ENCODE data around the gene ERCC6.

The ERCC6 gene

DNA sequence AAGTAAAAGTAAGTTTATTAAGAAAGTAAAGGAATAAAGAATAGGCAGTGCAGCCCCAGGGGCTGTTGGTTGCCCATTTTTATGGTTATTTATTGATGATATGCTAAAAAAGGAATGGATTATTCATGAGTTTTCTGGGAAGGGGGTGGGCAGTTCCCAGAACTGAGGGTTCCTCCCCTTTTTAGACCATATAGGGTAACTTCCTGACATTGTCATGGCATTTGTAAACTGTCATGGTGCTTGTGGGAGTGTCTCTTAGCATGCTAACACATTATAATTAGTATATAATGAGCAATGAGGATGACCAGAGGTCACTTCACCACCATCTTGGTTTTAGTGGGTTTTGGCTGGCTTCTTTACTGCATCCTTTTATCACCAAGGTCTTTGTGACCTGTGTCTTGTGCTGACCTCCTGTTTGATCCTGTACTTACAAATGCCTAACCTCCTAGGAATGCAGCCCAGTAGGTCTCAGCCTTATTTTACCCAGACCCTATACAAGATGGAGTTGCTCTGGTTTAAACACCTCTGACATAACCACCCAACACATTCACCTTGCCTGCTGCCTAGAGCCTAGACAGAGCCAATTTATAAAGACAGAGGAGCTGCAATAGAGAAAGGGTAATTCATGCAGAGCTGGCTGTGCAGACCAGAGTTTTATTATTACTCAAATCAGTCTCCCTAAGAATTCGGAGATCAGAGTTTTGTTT, 10.9 kb upstream of the ERCC6 start:
- no peak for DNase-seq (ENCODE audit: low spot score)

DNA sequence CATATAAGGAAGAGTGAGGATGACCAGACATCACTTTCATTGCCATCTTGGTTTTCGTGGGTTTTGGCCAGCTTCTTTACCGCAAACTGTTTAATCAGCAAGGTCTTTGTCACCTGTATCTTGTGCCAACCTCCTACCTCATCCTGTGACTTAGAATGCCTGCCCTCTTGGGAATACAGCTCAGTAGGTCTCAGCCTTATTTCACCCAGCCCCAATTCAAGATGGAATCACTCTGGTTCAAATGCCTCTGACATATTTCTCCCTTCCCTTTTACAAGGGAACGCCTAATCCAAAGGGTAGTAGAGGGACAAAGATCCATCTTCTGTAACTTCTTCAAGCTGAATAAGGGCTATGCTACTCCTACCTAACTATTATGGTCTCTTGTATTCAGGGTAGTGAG, 4.7 kb upstream of the ERCC6 start:
- no peak for DNase-seq (ENCODE audit: low spot score)

DNA sequence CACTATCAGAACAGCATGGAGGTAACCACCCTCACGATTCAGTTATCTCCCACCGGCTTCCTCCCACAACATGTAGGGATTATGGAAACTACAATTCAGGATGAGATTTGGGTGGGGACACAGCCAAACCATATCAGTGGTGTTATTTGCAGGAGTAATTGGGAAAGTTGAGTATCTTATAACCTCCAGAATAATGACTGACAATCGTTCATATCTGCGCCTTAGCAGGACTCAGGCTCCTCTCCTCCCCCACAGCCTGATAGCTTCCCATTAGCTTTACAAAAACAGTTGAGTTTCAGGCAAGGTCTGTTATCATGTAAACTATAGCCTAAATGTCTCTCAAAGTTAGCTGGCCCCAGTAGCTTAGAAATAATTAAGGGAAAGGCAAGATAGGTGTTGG, 3.4 kb upstream of the ERCC6 start:
- DNase-seq (ENCODE audit: low spot score) = no peak

DNA sequence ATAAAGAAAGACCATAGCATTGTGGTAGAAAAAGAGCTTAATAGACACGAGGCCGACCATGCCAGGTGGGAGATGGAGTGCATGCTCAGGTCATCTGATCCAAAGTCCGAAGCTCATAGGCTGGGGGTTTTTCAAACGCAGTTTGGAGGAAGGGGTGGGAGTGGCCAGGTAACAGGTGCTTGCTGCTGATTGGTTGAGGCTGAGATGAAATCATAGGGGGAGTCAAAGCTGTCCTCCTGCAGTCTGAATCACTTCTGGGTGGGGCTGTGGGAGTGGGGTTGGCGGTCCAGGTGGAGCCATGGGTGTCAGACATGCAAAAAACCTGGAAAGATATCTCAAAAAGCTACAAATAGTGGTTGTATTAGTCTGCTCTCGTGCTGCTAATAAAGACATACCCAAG, 2.8 kb upstream of the ERCC6 start:
- no peak for DNase-seq (ENCODE audit: low spot score)

DNA sequence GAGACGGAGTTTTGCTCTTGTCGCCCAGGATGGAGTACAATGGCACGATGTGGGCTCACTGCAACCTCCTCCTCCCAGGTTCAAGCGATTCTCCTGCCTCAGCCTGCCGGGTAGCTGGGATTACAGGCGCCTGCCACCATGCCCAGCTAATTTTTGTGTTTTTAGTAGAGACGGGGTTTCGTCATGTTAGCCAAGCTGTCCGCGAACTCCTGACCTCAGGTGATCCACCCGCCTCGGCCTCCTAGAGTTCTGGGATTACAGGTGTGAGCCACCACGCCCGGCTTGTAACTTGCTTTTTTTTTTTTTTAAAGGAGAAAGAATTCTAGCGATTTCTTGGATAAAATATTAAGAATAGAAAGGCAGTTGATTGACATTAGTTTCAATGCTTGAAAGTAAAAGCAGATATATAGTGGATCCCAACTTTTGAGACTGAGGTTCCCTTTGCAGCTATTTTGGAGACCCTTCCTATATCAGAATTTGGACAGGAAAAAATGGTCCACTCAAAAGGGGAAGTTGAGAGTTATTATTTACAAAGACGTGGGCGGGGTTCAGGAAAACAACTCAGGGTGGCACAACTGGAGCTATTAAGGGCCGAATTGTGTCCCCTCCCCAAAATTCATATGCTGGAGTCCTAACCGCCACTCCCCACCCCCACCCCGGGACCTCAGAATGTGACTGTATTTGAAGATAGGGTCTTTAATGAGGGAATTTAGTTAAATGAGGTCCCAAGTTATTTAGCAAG, 1.3 kb upstream of the ERCC6 start:
- no peak for DNase-seq (ENCODE audit: low spot score)

DNA sequence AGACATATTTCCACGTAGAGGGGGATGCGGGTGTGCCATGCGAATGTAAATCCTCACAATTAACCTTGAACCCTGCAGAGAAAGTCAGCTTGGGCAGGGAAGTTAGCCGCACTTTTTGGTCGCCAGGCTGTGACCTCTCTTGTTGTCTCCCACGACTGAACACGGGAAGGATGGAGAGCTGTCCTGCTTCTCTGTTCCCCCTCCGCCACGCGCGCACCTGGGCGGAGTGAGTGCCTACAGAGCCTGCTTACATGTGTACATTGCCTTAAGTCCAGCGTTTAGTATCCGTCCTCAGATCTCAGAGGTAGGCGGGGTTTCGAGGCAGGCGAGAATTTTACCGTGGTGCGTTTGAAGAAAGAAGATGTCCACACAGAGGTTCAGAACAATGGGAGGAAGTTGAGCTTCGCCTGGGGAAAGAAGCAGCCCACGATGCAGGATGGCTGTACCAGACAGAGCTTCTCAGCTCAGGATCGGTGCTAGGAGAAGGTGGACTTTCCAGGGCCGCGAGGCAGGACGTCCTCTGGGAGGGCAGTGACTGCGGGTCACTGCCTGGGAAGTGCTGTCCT, 482 bp upstream of the ERCC6 start:
- peak; percentile 71 for DNase-seq (ENCODE audit: low spot score)

DNA sequence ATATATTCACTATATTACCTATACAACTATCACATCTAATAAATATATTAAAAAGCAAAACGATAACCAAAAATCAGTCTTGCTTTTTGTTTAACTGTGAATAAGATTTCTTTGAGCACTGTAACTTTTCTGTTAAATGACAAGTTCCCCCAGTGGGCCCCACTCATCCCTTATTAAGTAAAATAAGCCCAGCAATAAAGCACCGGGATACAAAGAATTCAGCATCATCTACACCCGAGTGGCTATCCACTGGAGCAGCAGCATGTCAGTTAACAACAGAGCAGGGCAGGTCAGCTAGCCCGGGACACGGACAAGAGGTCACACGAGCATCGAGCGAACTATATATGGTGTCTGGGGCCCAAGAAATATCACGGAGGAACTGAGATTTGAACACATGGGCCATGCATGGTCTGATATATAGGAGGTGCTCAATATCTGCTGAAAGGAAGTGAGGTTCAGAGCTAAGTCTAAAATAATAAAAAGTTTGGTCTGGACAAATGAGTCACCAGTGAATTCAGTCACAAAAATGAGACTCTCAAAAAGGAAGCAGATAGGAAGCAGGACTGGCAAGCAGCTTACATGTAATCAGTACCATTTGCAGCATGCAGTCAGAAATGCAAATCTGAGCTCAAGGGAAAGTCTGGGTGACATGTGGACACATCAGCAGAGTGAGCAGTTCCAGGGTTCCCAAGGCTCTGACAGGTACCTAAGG, 4.1 kb downstream of the ERCC6 start:
- DNase-seq (ENCODE audit: low spot score) = no peak

DNA sequence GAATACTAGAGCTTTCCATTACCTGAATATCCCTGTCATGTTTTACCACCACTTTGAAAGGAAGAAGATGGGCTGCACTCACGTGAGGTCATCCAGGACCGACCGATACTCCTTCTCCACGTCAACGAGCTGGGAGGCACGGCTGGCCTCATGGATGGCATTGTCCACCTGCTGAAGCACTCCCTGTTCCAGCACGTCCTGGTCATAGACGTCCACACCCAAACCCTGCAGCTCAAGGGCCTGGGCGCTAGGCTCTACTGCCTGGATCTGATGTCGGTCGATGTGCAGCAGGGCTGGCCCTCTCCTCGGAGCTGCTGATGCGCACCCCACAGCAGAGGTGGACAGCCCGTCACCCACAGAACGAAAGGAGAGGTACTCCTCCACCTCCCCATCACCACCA, 6.5 kb downstream of the ERCC6 start:
- DNase-seq (ENCODE audit: low spot score) = no peak

DNA sequence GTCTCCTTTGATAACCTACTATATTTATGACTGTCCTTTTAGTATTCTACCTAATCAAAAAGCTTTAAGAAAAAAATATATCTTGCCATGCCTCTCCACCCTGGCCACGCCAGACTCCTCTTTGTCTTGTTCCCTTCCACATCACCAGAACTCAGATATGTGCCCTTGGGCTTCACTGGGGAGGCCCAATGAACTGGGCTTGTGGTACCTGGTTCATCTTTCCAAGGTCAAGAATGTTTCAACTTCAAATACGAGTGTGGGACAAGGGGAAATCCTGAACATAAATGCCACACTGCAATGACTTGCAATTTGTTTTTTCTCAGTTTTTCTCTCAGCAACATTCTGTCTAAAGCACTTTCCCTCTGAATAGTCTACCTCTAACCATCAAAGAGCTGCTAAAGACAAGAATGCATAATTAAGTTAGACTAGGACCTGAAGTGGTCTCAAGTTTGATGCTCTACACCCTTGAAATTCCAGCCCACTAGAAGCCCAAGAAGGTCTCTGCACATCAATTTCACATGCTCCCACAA, 9.9 kb downstream of the ERCC6 start:
- no peak for DNase-seq (ENCODE audit: low spot score)

DNA sequence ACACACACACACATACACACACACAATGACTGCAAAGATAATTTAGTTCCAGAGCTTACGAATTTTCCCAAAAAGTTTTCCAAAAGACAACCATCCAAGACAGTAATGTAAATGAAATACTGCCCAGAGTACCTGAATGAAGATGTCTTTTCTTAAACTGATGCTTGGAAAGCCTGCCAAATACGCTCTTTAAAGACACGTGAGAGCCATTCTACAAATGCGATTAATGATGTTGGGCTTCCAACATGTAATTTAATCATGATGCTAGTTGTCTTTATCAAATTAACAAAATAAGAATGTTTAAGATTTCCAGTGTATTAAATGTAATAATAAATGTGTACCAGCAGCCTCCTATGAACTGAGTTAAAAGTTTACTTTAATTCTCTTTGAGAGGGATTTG, 11.1 kb downstream of the ERCC6 start:
- no peak for DNase-seq (ENCODE audit: low spot score)

DNA sequence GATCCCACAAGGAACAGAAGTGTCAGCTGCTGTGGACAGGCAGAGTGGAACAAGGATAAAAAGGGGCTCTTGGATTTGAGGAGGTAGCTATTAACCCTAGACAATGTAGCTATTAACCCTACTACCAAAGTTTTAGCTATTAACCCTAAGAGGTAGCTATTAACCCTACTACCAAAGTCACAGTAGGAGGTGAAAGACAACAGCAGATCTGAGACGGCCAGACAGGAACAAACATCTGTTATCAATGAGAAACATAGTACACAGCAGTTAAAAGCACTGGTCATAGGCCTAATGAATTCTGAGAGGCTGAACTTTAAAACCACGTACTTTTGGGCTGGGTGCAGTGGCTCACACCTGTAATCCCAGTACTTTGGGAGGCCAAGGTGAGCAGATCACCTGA, 11.9 kb downstream of the ERCC6 start:
- DNase-seq (ENCODE audit: low spot score) = no peak

DNA sequence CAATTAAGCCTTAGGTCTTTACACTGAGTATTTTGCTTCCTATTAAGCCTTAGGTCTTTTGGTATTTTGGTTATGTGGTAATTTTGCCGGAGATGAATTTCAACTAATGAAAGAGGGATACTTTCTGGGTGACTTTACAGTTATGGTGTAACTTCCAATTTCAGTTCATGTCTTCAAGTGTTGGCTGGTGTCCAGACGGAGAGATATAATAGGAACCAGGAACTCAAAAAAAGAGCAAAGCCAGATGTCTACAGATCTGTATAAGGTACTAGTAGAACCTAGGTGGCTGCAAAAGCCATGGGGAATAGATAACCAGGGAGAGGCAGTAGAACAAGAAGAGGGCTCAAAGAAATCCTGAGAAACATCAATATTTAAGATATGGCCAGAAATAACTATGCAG, 12.3 kb downstream of the ERCC6 start:
- DNase-seq (ENCODE audit: low spot score) = no peak

DNA sequence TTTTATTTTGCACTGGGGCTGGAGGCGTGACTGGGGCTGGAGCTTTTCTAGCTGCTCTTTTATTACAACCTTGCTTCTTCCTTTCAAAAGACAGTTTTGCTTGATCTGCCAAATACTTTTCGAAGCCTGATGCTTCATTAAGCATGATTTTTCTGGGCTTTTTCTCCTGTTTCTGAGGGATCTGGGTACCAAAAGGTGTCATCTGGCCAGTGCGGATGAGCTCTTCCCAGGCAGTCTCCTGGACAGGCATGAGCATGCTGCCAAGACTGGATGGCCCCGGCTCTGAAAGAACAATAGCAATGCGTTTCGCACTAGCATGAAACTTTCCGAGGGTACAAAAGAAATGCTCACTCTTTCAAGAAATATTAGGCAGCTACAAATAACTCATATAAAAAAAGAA, 14.4 kb downstream of the ERCC6 start:
- DNase-seq (ENCODE audit: low spot score) = no peak

DNA sequence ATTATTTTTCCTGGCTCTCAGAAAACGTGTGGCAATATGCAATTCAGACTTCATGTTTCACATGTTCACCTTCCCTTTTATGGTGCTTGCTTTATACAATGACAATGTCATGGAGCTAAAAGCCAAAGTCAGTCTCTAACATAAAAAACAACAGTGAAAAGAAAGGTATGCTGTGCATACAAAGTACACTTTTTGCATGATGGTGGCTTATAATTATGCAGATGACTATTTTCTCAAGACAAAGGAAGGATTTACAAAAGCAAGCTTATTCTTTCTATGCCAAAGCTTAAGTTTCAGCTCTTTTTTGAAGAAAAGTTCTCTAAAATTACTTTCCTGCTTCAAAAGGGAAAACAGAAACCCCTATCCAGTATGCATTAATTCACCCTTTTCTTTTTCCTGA, 15.6 kb downstream of the ERCC6 start:
- DNase-seq (ENCODE audit: low spot score) = no peak

DNA sequence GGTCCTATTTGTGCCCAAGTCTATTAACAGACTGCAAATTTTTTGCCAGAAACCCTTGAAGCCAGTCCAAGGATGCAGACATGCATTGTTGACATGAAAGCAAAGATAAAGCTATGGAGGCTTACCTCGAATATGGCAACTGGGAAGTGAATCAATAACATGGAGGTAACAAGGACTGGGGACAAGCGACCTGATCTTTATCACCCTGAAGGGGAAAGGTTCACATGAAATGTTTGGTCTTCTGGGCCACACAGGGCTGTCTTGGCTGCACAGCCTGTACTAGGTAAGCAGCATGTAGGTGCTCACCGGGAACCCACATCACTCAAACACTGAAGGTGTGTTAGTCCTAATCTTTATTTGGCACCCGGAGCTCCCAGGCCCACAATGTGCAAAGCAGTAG, 17.9 kb downstream of the ERCC6 start:
- DNase-seq (ENCODE audit: low spot score) = no peak

DNA sequence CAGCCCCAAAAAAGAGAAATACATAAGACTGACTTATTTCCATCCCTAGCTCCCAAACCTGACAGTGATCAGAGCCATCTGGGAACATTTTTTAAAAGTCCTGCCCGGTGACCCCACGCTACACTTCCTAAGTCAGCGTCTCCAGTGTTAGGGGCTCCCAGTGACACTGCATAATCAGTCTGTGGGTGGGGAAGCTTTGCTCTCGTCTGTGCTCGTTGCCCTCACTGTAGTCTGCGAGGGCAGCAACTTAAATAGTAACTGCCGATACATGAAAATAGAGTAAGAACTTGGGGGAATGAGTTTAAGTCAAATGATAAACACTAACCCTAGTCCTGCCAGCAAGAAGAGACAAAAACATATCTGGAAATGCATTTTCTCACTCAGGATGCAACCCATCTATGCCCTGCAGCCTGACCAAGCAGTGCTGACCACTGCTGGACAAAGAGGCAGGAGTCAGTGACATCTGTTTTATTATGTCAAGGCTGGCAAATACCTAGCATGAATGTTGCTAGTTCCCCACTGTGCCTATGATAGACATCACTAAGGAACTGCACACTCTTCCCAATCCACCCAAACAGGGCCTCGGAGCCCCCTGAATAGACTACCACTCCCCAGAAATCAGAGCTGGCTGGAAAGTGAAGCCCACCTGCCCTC, 18.7 kb downstream of the ERCC6 start:
- no peak for DNase-seq (ENCODE audit: low spot score)

DNA sequence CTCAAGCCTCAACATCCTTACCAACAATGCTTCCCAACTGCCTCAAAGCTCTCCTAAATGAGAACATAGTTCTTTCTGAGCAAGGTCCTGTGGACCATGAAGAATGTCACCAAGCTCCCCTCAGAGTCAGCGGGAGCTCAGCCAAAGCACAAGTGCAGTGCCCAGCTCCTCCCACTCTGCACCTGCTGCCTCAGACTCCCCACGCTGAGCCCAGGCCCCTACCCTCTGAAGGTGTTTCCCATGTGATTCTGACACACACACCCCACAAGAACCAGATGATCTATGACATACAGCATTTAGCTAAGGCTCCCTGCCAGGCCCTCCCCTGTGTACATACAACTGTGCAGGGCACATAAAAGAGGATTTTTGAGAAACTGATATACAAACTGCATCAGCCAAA, 19.2 kb downstream of the ERCC6 start:
- DNase-seq (ENCODE audit: low spot score) = no peak

DNA sequence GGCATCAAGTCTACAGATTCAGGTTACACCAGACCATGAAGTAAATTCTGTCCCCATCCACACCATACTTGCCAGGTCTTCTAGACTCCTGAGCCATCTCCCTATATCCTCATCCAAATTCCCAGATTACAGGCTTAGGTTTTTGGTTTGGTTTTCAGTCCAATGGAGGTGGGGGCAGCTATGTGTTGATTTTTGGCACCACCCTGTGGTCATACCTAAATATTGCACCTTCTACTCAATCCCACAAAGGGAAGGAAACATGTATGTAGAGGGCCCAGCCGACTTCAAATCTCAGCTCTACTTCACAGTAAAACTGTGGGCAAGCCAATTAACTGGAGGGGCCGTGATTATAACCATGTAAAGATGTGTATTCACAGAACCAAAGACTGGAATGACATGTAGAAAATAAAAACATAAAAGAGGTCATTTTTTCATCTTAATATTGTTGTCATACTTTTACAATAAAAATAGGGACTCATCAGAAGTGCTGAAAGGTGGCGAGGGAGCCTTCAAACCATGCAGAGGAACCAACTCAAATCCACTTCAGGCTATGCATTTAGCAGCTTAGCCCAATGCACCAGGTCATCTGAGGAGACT, 19.8 kb downstream of the ERCC6 start:
- DNase-seq (ENCODE audit: low spot score) = peak; percentile 57

DNA sequence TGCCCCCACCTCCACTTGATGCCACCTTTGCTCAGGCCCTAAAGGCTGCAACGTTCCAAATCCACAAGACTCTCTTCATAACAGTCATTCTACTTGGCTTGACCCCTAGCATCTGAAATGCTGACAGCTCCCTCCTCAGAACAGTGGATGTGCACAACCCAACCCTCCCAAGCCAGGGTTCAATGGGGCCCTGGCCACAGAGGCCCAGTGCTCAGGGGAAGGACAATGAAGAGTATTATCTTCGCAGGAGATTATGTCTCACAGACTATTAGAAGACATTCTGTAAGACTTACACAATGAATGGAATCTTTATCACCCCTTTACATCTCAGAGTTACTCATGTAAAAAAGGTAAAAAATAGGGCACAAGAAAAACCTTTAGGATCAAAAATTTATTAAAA, 20.4 kb downstream of the ERCC6 start:
- no peak for DNase-seq (ENCODE audit: low spot score)

DNA sequence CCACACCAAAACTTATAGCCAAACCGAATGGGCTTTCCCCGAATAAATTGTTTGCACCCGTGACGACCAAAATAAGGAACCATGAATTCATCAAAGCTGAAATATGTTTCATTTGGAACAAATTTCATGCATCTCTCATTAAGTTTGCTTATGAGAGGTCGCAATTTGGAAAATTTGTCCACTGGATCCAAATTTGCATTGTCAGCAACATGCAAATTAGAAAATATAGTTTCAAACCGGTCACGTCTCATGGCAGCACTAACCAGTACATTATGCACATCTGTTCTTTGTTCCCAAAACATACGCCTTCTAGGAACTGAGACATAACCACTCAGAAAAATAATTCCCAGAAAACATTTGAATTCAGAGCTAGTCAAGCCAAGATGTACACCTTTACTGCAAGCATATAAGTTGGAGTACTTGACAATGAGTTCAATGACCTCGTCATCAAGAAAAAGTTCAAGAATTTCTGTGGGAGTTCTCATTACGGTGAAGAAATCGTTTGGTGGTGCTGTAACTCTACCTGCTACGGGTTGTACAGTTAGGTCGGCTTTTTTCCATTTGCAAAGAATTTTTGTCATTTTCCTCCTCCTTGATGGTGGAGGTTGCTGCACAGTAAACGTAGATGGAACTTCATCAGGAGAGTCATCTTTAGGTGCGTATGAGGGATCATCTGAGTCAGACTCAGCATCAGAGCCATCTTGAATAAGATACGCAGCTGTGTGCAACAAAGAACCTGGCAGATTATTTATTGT, 22.5 kb downstream of the ERCC6 start:
- no peak for DNase-seq (ENCODE audit: low spot score)

Measured in SK-N-DZ (cell line).